NT2/D1 (cell line): ENCODE data around the gene MPP3.

Source experiments
- SUZ12 ChIP-seq: IDR thresholded peaks from 2 replicates; pipeline ENCODE4 v1.6.1; 2011; ENCODE audit not compliant: insufficient read length, insufficient read depth; ENCODE audit errors: extremely low read depth
- YY1 ChIP-seq: IDR thresholded peaks from 2 replicates; pipeline ENCODE4 v1.6.1; 2011; ENCODE audit not compliant: insufficient read length, insufficient read depth
- ZNF274 ChIP-seq: IDR thresholded peaks from 2 replicates; pipeline ENCODE4 v1.6.1; 2011; ENCODE audit warnings: mild to moderate bottlenecking, low read depth, low read length

GRCh38 chr17:43857141-43857540 is 24.2 kb upstream of the MPP3 start:
- TF ChIP-seq ZNF274: no peak
- no peak for TF ChIP-seq SUZ12
- no peak for TF ChIP-seq YY1
